GOT3 (cell line): ENCODE measurements around the gene TUBA4A.
A peak's percentile ranks its signal among the peaks of the same experiment; 100 is the strongest.

Experiments
- DNase-seq: peaks from one replicate; lab custom pipeline; 2025; ENCODE audit warnings: mixed read lengths; lab: John Stamatoyannopoulos, UW

Gene TUBA4A

DNA sequence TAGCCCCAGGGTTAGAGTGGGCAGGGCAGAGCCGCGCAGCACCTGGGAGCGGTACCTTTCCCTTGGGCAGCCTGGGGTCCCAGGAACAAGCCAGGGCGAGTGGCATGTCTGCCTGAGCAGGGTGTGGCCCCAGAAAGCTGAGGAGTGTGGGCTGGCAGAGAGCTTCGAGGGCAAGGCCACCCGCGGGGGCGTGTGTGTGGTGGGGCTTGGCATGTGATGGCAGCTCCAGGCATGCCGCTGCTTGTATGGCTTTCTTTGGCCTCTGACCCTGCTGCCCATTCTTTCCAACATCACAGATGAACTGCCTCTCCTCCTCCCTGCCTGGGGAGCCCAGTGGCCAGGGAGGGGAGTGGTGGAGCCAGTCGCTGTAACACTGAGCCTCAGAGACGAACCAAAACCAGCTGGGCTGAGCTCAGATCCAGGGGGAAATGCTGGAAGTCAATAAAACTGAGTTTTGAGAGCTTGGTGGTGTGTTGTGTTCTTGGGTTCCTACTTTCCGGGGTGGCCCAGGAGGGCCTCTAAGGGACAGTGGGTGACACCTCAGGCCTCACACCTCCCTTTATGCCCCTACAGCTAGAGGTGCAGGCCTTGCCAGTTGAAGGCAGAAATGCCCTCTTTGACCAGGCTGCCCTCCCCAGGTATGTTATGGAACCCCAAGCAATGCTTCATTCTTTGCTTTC is 32.9 kb upstream of the TUBA4A start:
- DNase-seq: peak; percentile 10

- DNase-seq: no peak
Measured at GRCh38 chr2:219285894-219286425, 32.2 kb upstream of the TUBA4A start.

- no peak for DNase-seq
Measured at GRCh38 chr2:219285373-219285735, 31.6 kb upstream of the TUBA4A start.

DNA sequence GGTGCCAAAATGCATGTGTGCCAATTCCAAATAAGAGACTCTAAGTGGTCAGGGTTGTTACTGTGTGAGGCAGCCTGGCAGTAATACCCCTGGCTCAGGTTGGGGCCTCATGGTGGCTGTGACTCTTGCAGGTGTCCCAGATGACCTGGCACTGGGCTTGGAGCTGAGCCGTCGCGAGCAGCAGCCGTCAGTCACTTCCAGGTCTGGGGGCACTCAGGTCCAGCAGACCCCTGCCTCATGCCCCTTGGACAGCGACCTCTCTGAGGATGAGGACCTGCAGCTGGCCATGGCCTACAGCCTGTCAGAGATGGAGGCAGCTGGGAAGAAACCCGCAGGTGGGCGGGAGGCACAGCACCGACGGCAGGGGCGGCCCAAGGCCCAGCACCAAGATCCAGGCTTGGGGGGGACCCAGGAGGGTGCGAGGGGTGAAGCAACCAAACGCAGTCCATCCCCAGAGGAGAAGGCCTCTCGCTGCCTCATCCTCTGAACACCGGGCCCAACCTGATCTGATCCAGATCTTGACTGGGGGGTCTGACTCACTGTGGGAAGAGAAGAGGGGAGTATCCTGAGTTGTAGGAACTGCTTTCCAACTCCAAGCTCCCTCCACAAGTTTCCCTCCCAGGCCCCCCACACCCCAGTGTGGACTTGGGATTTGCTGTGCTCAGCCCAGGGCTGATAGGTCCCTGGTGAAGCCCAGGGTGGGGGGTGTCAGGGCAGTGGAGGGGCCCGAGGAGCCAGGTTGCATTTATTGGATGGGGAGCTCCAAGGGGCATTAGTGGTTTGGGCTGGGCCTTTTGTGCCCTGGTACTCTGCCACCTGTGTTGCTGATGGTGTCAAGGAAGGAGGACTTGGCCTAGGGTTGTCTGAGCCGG is 31.0 kb upstream of the TUBA4A start:
- no peak for DNase-seq

DNA sequence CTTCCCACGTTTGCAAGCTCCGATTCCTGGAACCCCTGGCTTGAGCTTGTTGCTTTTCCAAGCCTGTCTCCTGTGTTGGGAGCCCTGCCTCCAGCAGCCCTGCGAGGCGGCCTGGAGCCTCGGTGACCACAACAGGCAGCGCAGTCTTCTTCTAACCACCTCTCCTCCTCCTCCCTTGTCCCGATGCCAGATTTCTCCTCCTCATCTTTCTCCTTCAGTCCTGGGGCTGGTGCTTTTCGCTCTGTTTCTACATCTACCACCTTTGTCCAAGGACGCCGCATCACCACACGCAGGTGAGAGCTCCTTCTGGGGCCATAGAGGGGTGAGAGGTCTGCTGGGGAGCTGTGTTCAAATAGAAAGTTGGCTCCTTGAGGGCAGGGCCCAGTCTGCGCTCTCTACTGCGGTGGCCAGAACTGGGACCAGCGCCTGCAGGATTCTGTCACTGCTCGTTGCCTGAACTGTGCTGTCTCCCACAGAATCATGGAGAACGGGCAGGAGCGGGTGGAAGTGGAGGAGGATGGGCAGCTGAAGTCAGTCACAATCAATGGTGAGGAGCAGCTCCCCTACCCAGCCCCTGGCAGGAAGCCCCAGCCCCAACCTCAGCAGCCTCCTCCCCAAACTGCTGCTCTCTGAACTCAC is 29.3 kb upstream of the TUBA4A start:
- no peak for DNase-seq

DNA sequence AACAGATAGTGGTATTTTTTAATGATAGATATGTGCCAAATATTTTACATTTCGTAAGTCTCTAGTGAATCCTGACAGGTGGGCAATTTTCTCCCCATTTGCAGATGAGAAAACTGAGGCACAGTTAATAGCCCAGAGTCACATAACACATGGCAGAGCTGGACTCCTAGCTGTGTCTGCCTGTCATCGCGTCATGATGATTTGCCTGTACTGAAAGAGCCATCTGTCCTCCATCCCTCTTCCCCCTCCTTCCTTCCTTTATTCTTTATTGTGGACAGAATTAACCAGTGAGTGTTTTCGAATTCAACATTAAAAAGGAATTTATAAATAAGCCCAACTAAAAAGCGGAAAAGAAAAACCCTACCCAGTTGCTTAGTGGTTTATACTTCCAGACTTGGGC is 28.7 kb upstream of the TUBA4A start:
- no peak for DNase-seq

GRCh38 chr2:219281588-219281987 is 27.9 kb upstream of the TUBA4A start:
- no peak for DNase-seq

GRCh38 chr2:219280651-219281050 is 26.9 kb upstream of the TUBA4A start:
- DNase-seq: no peak

- DNase-seq: no peak
Measured at GRCh38 chr2:219279916-219280516, 26.3 kb upstream of the TUBA4A start.

- peak; percentile 95 for DNase-seq
Measured at GRCh38 chr2:219279151-219279915, 25.6 kb upstream of the TUBA4A start, which contains the start of gene DNAJB2. DNAJB2 (plus strand) TSS chr2:219279366; CDS start chr2:219279834, 468 bp downstream.

DNA sequence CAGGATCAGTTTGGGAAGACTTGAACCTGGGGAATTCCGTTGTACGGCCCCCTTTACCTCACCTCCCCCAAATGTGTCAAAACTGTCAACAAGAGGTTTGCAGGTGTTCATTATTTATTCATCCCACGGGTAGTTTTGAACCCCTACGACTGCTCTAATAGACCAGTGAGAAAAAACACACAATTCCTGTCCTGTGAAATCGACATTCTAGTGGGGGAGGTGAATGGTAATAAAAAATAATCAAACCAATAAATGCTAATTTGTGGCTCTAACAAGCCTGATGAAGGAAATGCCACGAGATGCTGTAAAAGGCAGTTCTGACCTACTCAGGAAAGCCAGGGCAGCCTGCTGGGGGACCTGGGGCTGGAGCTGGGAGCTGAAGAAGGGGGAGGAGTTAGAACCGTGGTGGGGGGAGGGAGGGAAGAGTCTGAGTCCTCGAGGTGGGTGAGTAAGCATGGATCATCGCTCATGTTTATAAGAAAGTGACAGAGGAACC is 25.0 kb upstream of the TUBA4A start:
- no peak for DNase-seq

GRCh38 chr2:219277703-219278654 is 24.3 kb upstream of the TUBA4A start:
- DNase-seq: peak; percentile 50

DNA sequence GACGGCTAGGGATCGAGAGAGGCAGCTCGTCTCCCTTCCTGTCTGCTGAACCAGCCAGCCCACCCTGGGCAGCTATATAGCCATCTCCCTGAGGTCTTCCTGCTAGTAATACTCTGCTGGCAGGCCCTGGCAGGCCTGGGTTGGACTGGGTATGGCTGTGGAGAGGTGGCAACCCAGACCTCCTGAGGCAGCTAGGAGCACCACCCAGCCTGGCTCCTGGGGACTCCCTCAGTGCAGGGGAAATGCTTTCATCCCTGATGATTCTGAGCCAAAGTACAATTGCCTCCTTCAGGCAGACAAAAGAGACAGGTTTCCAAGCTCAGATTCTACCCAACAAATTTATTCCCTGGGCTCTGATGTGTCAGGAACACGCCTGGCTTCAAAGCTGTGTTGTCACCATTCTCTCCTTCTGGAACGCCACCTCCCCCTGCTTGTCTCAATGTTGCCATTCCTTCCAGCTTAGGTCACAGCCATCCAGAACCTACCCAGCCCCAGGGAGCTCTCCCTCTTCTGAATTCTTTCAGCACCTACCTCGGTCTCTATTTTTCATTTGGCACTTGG is 20.7 kb upstream of the TUBA4A start:
- DNase-seq: no peak

GRCh38 chr2:219273937-219274336 is 20.2 kb upstream of the TUBA4A start:
- DNase-seq: no peak

DNA sequence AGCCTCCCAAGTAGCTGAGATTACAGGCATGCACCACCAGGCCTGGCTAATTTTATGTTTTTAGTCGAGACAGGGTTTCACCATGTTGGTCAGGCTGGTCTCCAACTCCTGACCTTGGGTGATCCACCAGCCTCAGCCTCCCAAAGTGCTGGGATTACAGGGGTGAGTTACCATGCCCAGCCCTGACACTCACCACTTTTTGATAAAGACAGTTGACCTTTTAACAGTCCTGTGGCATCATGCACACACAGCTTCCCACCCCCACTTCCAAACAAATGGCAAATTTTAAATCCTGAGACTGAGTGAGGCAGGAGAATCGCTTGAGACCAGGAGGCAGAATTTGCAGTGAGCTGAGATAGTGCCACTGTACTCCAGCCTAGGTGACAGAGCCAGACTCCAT is 19.3 kb upstream of the TUBA4A start:
- no peak for DNase-seq

DNA sequence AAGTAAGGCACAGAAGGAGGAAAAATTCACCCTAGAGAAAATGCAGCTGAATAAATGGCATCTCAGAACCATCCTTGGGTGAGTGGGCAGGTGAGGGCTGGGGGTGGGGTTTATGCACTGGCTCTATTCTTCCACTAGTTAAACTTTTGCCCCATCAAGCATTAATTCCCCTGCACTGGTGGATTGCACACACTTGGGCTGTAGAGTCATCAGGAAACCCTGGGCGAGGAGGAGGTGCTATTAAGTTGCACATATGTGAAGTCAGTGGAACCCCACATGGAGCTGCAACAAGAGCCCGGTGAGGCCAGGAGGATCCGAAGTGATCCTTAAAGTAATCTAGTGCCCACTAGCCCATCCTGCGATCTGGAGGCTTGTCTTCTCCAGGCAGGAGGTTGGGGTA is 18.6 kb upstream of the TUBA4A start:
- DNase-seq: no peak

- no peak for DNase-seq
Measured at GRCh38 chr2:219271021-219271420, 17.3 kb upstream of the TUBA4A start.

GRCh38 chr2:219270055-219270372 is 16.3 kb upstream of the TUBA4A start:
- DNase-seq: no peak

GRCh38 chr2:219269362-219270054 is 15.8 kb upstream of the TUBA4A start:
- DNase-seq: no peak
